Measurements from ENCODE around the gene SELENOO.

SELENOO gene

GRCh38 chr22:50247748-50248147 lies 46.9 kb downstream of the SELENOO start:
- Histone ChIP-seq H2BK120ac (ENCODE audit: low read depth, low read length) (no peak overlapping the region), H3K14ac (ENCODE audit: low read length) (peak overlapping the region; percentile 38), H3K27me3 (ENCODE audit: control insufficient read depth in 3 of 3, insufficient read depth in 3 of 3, low read depth in 1 of 3, low read length in 3 of 3) (no peaks in the 10 kb centered on the region), H4K91ac (ENCODE audit: low read depth, low read length, poor library complexity) (peak overlapping the region; percentile 94), H4K8ac (ENCODE audit: low read depth, low read length) (no peak overlapping the region), H3K79me1 (ENCODE audit: low read depth, low read length) (peaks cover 30% of the 10 kb centered on the region), H3K23ac (ENCODE audit: low read depth, low read length, poor library complexity) (peak overlapping the region; percentile 65), H2BK15ac (ENCODE audit: low read length) (no peak overlapping the region), H3K4me2 (ENCODE audit: insufficient read depth, low read length, poor library complexity, severe bottlenecking) (no peak overlapping the region), H3K4me1 (ENCODE audit: control insufficient read depth in 2 of 2, insufficient read depth in 1 of 2, low read depth in 1 of 2, low read length in 2 of 2) (peaks cover 28 to 35% of the 10 kb centered on the region in 2 donors), H2BK12ac (ENCODE audit: low read length) (peak overlapping the region; percentile 73), H3K18ac (ENCODE audit: low read length) (no peak overlapping the region), H3K4ac (ENCODE audit: low read length) (no peak overlapping the region), H3K36me3 (replicated peaks in 1 of 2; ENCODE audit: control insufficient read depth in 2 of 2, insufficient read depth in 2 of 2, low read length in 2 of 2) (peaks cover 17 to 40% of the 10 kb centered on the region in 2 donors), H2BK5ac (ENCODE audit: low read length) (no peak overlapping the region), H3K9ac (ENCODE audit: low read depth, low read length, poor library complexity) (peak overlapping the region; percentile 70), H2AFZ (ENCODE audit: low read length) (no peak overlapping the region), H2AK5ac (ENCODE audit: low read depth, low read length) (peak overlapping the region; percentile 75), H3K27ac (replicated peaks; ENCODE audit: low read length) (no peak overlapping the region), H3K9me3 (replicated peaks in 1 of 2; ENCODE audit: control insufficient read depth in 2 of 2, insufficient read depth in 1 of 2, low read depth in 1 of 2, low read length in 2 of 2) (no peaks in the 10 kb centered on the region), H3K4me3 (ENCODE audit: low read length in 2 of 2) (peak overlapping the region in 1 of 2 donors; percentile 52)
- DNase-seq (ENCODE audit: low spot score), result no peak
- no CpG with 5 or more reads among the region's 16 CpGs for WGBS, 2 donors (ENCODE audit: extremely low coverage in 2 of 2, insufficient read length in 2 of 2, insufficient replicate concordance in 1 of 2)

DNA sequence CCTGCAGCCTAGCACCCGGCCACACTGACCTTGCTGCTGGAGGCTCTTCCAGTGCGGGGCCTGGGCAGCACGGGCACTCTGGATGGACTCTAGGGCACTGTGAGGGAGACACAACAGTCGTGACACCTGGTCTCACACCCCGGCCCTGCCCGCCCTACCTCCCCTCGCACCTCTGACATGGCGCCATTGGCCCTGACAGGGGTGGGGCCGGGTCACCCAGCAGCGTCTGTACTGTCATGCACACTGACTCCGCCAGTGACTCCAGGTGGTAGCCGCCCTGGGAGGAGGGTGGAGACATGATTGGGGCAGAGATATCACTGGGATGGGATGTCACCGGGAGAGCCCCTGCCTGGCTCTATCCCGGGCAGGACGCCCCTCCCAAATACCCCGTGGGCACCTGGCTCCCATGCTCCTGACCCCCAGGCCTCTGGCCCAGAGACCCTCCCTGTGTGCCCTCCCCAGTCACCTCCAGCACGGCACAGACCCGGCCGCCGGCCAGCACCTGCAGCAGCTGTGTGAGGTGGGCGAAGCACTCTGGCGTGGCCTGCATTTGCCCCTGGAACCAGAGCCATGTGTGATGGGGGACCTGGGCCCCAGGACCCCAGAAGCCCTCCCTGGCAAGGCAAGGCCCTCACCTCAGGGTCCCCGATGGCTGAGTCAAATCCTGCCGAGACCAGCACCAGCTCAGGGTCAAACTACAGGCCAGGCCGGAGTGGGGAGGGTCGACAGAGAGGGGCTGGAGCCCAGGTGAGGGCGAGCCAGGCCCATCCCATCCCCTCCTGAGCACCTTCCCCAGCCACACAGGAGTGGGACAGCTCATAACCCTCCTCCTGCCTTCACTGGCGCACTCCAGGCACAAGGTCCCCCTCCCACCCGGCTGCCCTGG lies 47.6 kb downstream of the SELENOO start:
- WGBS, 2 donors (ENCODE audit: extremely low coverage in 2 of 2, insufficient read length in 2 of 2, insufficient replicate concordance in 1 of 2), result no CpG with 5 or more reads among the region's 29 CpGs
- Histone ChIP-seq H3K27ac (replicated peaks; ENCODE audit: low read length) (no peak overlapping the region), H3K36me3 (replicated peaks in 1 of 2; ENCODE audit: control insufficient read depth in 2 of 2, insufficient read depth in 2 of 2, low read length in 2 of 2) (peaks cover 22 to 46% of the 10 kb centered on the region in 2 donors), H2BK12ac (ENCODE audit: low read length) (peak overlapping the region; percentile 73), H3K27me3 (ENCODE audit: control insufficient read depth in 3 of 3, insufficient read depth in 3 of 3, low read depth in 1 of 3, low read length in 3 of 3) (no peaks in the 10 kb centered on the region), H3K4ac (ENCODE audit: low read length) (no peak overlapping the region), H3K9me3 (replicated peaks in 1 of 2; ENCODE audit: control insufficient read depth in 2 of 2, insufficient read depth in 1 of 2, low read depth in 1 of 2, low read length in 2 of 2) (no peaks in the 10 kb centered on the region), H2BK15ac (ENCODE audit: low read length) (peak overlapping the region; percentile 43), H3K79me1 (ENCODE audit: low read depth, low read length) (peaks cover 28% of the 10 kb centered on the region), H3K4me1 (ENCODE audit: control insufficient read depth in 2 of 2, insufficient read depth in 1 of 2, low read depth in 1 of 2, low read length in 2 of 2) (peaks cover 28 to 33% of the 10 kb centered on the region in 2 donors), H4K91ac (ENCODE audit: low read depth, low read length, poor library complexity) (peak overlapping the region; percentile 94), H3K23ac (ENCODE audit: low read depth, low read length, poor library complexity) (peak overlapping the region; percentile 73), H2BK5ac (ENCODE audit: low read length) (no peak overlapping the region), H3K18ac (ENCODE audit: low read length) (no peak overlapping the region), H2AK5ac (ENCODE audit: low read depth, low read length) (peak overlapping the region; percentile 75), H3K14ac (ENCODE audit: low read length) (peak overlapping the region; percentile 38), H2BK120ac (ENCODE audit: low read depth, low read length) (no peak overlapping the region), H3K4me2 (ENCODE audit: insufficient read depth, low read length, poor library complexity, severe bottlenecking) (no peak overlapping the region), H2AFZ (ENCODE audit: low read length) (no peak overlapping the region), H3K4me3 (ENCODE audit: low read length in 2 of 2) (no peak overlapping the region), H3K9ac (ENCODE audit: low read depth, low read length, poor library complexity) (peak overlapping the region; percentile 77), H4K8ac (ENCODE audit: low read depth, low read length) (peak overlapping the region; percentile 82)
- no peak for DNase-seq (ENCODE audit: low spot score)

DNA sequence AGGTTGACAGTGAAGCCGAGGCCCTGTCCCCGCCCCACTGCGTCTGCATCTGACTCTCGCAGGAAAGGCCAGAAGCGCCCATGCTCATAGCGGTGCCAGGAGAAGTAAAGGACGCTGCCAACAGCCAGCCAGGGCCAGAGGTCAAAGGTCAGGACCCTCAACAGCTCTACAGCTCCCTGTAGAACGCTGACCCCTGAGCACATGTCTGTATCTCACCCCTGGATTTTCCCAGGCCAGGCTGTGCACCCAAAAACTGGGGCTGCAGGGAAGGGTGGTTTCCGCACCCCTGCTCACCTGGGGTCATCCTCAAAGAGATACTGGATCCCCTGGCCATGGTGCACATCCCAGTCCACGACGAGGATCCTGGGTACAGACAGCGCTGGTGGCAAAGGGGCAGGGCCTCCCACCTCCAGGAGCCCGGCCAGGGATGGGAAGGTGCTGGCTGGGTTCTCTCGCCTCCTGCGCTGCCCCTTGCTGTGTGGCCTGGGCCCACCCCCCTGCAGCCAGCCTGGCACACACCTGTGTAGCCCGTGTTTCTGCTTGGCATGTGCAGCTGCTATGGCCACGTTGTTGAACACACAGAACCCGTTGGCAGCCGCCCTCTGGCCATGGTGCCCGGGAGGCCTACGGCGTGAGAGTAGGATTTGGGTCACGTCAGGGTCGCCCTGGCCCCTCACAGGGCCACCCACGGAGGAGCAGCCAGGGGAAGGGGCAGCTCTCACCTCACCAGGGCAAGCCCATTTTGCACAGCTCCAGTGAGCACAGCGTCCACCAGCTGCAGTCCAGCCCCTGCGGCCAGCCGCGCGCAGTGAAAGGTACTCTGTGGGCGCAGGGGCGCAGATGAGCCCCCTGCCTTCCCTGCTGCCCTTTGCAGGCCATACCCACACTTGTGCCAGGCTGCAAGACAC lies 48.8 kb downstream of the SELENOO start:
- peak overlapping the region; percentile 91 for H3K9ac ChIP-seq (ENCODE audit: low read depth, low read length, poor library complexity)
- no peak overlapping the region for H2AFZ ChIP-seq (ENCODE audit: low read length)
- peak overlapping the region; percentile 99 for H3K14ac ChIP-seq (ENCODE audit: low read length)
- H4K8ac ChIP-seq (ENCODE audit: low read depth, low read length), result no peak overlapping the region
- peak overlapping the region; percentile 100 for H2AK5ac ChIP-seq (ENCODE audit: low read depth, low read length)
- H3K4ac ChIP-seq (ENCODE audit: low read length), result peak overlapping the region; percentile 37
- H3K27ac ChIP-seq (replicated peaks; ENCODE audit: low read length), result no peak overlapping the region
- DNase-seq (ENCODE audit: low spot score), result no peak
- no peaks in the 10 kb centered on the region for H3K9me3 ChIP-seq (replicated peaks in 1 of 2; ENCODE audit: control insufficient read depth in 2 of 2, insufficient read depth in 1 of 2, low read depth in 1 of 2, low read length in 2 of 2)
- H2BK12ac ChIP-seq (ENCODE audit: low read length), result peak overlapping the region; percentile 58
- peak overlapping the region; percentile 97 for H3K23ac ChIP-seq (ENCODE audit: low read depth, low read length, poor library complexity)
- no CpG with 5 or more reads among the region's 32 CpGs for WGBS, 2 donors (ENCODE audit: extremely low coverage in 2 of 2, insufficient read length in 2 of 2, insufficient replicate concordance in 1 of 2)
- no peak overlapping the region for H2BK120ac ChIP-seq (ENCODE audit: low read depth, low read length)
- H3K27me3 ChIP-seq (ENCODE audit: control insufficient read depth in 3 of 3, insufficient read depth in 3 of 3, low read depth in 1 of 3, low read length in 3 of 3), result no peaks in the 10 kb centered on the region
- H3K79me1 ChIP-seq (ENCODE audit: low read depth, low read length), result peaks cover 24% of the 10 kb centered on the region
- H3K4me3 ChIP-seq (ENCODE audit: low read length in 2 of 2), result peak overlapping the region; percentile 12 to 72
- H3K4me1 ChIP-seq (ENCODE audit: control insufficient read depth in 2 of 2, insufficient read depth in 1 of 2, low read depth in 1 of 2, low read length in 2 of 2), result peaks cover 21 to 22% of the 10 kb centered on the region in 2 donors
- H3K4me2 ChIP-seq (ENCODE audit: insufficient read depth, low read length, poor library complexity, severe bottlenecking), result peak overlapping the region; percentile 98
- peak overlapping the region; percentile 75 for H2BK5ac ChIP-seq (ENCODE audit: low read length)
- H3K36me3 ChIP-seq (replicated peaks in 1 of 2; ENCODE audit: control insufficient read depth in 2 of 2, insufficient read depth in 2 of 2, low read length in 2 of 2), result peaks cover 25 to 54% of the 10 kb centered on the region in 2 donors
- no peak overlapping the region for H4K91ac ChIP-seq (ENCODE audit: low read depth, low read length, poor library complexity)
- H3K18ac ChIP-seq (ENCODE audit: low read length), result peak overlapping the region; percentile 91
- H2BK15ac ChIP-seq (ENCODE audit: low read length), result peak overlapping the region; percentile 94

All from neuronal stem cell (in vitro differentiated cells).